ENCODE measurements around the gene FBXO34. TPM values are rescaled to one million over a fixed set of nuclear protein-coding genes. Genes with fewer than 3 reads are reported as not detected.
A peak's percentile ranks its signal among the peaks of the same experiment; 100 is the strongest.

FBXO34 gene
- total and polyA plus RNA-seq, 10 of the 15 experiments (the other 5 are each of a cell fraction or from before 2014, with no cell fraction given), result 5.6 to 22.8 (median 17.6) TPM

- TF ChIP-seq BRCA1 (IDR thresholded peaks at IDR 0.05; ENCODE audit: low read depth, low read length), result no peak
- no peak for TF ChIP-seq HCFC1 (IDR thresholded peaks at IDR 0.05; ENCODE audit: low read length)
- no peak for TF ChIP-seq TCF7 (IDR thresholded peaks at IDR 0.05; ENCODE audit: borderline replicate concordance)
- no peak for TF ChIP-seq FOS (IDR thresholded peaks at IDR 0.05; ENCODE audit: borderline replicate concordance, extremely low read depth, insufficient read length)
- no peak for TF ChIP-seq SREBF1 (IDR thresholded peaks at IDR 0.05; ENCODE audit: low read length)
- TF ChIP-seq ASH2L (IDR thresholded peaks at IDR 0.05; ENCODE audit: borderline replicate concordance, low read depth), result no peak
- TF ChIP-seq TCF12 (IDR thresholded peaks at IDR 0.05; ENCODE audit: low read depth, low read length), result 0 out of 2 replicates have a peak, but pooled peaks have one; percentile 20
- no peak for TF ChIP-seq MLLT1 (IDR thresholded peaks at IDR 0.05)
- no peak for TF ChIP-seq SP1 (IDR thresholded peaks at IDR 0.05; ENCODE audit: low read depth, low read length)
- TF ChIP-seq HSF1 (IDR thresholded peaks at IDR 0.05; ENCODE audit: low read depth, low read length), result no peak
- TF ChIP-seq IKZF2 (IDR thresholded peaks at IDR 0.05), result peak; percentile 19 to 24; a peak in 1 of 4 replicates
- TF ChIP-seq SUZ12 (IDR thresholded peaks at IDR 0.05; ENCODE audit: unreplicated experiment), result no peak
- TF ChIP-seq ZNF274 (IDR thresholded peaks at IDR 0.05; ENCODE audit: insufficient read depth, insufficient read length), result no peak
Measured at GRCh38 chr14:55339770-55340169, 68.5 kb downstream of the FBXO34 start (continued).

Data from GM12878 (cell line).